Prostate gland (tissue), 2 donors: ENCODE measurements around the gene TFAP2E.

Experiments used
- CTCF ChIP-seq, 4 experiments: fragments of 200-600 bp in 2 of 4; fragments of 450-650 bp in 2 of 4; sonication (generic) in 2 of 4; IDR thresholded peaks; 1 replicate in 3 of 4; 2 replicates in 1 of 4; pipeline ENCODE4 v1.5.1; 2016 to 2019; ENCODE audit warnings: antibody characterized with exemption in 4 of 4, mild to moderate bottlenecking in 2 of 4, moderate library complexity in 2 of 4
- POLR2A ChIP-seq: fragments of 450-650 bp; IDR thresholded peaks from one replicate; pipeline ENCODE4 v1.6.1; 2016; ENCODE audit warnings: antibody characterized with exemption, mild to moderate bottlenecking
- POLR2AphosphoS5 ChIP-seq: sonication (generic); formaldehyde crosslinking; IDR thresholded peaks from one replicate; pipeline ENCODE4 v1.6.1; 2017; ENCODE audit warnings: antibody characterized with exemption

GRCh38 chr1:35591211-35591610, 18.1 kb downstream of the TFAP2E start:
- TF ChIP-seq CTCF (IDR thresholded peaks at IDR 0.05) (no peak), POLR2A (no peak), POLR2AphosphoS5 (no peak)
